ENCODE measurements around the gene TTC21B. TPM values are rescaled to one million over a fixed set of nuclear protein-coding genes. Genes with fewer than 3 reads are reported as not detected.

The TTC21B gene
- total RNA-seq, 4 donors from 2014 or later: 12.1 to 73.2 (median 27.7) TPM

- TF ChIP-seq POLR2AphosphoS5 (IDR thresholded peaks at IDR 0.05): no peak
- TF ChIP-seq POLR2A (IDR thresholded peaks at IDR 0.05): no peak
- TF ChIP-seq, protein P1, sequence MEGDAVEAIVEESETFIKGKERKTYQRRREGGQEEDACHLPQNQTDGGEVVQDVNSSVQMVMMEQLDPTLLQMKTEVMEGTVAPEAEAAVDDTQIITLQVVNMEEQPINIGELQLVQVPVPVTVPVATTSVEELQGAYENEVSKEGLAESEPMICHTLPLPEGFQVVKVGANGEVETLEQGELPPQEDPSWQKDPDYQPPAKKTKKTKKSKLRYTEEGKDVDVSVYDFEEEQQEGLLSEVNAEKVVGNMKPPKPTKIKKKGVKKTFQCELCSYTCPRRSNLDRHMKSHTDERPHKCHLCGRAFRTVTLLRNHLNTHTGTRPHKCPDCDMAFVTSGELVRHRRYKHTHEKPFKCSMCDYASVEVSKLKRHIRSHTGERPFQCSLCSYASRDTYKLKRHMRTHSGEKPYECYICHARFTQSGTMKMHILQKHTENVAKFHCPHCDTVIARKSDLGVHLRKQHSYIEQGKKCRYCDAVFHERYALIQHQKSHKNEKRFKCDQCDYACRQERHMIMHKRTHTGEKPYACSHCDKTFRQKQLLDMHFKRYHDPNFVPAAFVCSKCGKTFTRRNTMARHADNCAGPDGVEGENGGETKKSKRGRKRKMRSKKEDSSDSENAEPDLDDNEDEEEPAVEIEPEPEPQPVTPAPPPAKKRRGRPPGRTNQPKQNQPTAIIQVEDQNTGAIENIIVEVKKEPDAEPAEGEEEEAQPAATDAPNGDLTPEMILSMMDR (IDR thresholded peaks at IDR 0.05): no peak
- no peak overlapping the region for H3K27ac ChIP-seq
- H3K4me1 ChIP-seq: peaks cover 6% of the 10 kb centered on the region
- H3K27me3 ChIP-seq: no peaks in the 10 kb centered on the region
- no peak for DNase-seq (ENCODE audit: low spot score in 2 of 2)
- no peak overlapping the region for H3K4me3 ChIP-seq
- no peaks in the 10 kb centered on the region for H3K9me3 ChIP-seq
- H3K36me3 ChIP-seq: peaks cover 38% of the 10 kb centered on the region
Observed at GRCh38 chr2:165902934-165903333, 50.6 kb downstream of the TTC21B start.

GRCh38 chr2:165901620-165902298, 51.8 kb downstream of the TTC21B start:
- no peaks in the 10 kb centered on the region for H3K27me3 ChIP-seq
- 76% methylated on average over 7 of the region's 7 CpGs for WGBS
- no peaks in the 10 kb centered on the region for H3K9me3 ChIP-seq
- no peak overlapping the region for H3K4me3 ChIP-seq
- H3K36me3 ChIP-seq: peaks cover 43% of the 10 kb centered on the region
- TF ChIP-seq, protein P1 (IDR thresholded peaks at IDR 0.05): no peak
- no peak for TF ChIP-seq POLR2A (IDR thresholded peaks at IDR 0.05)
- TF ChIP-seq EP300 (IDR thresholded peaks at IDR 0.05): no peak
- TF ChIP-seq POLR2AphosphoS5 (IDR thresholded peaks at IDR 0.05): no peak
- H3K4me1 ChIP-seq: peaks cover 6% of the 10 kb centered on the region
- DNase-seq (ENCODE audit: low spot score in 2 of 2): no peak
- no peak overlapping the region for H3K27ac ChIP-seq

DNA sequence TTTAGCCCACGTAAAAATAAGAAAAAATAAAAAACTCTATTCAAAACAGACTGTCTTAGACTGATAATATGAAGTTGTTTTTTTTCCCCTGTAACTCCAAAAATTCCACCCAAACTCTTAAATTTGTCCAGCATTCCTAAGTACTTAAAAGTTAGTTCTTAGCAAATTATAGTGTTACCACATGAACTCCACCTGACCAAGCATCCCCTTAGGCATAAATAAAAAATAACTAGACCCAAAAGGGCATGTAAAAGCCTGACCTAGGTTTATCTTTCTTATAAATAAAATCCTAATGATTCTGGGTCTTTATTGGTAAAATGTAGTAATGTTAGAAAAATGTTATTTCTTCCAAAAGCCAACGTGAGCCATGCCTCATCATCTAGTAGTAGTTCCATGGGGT, 54.3 kb downstream of the TTC21B start:
- peaks cover 6% of the 10 kb centered on the region for H3K4me1 ChIP-seq
- H3K27me3 ChIP-seq: no peaks in the 10 kb centered on the region
- WGBS: 63% methylated on average over 2 of the region's 2 CpGs
- H3K27ac ChIP-seq: no peak overlapping the region
- peaks cover 46% of the 10 kb centered on the region for H3K36me3 ChIP-seq
- no peak overlapping the region for H3K4me3 ChIP-seq
- no peak for TF ChIP-seq POLR2AphosphoS5 (IDR thresholded peaks at IDR 0.05)
- no peak for TF ChIP-seq EP300 (IDR thresholded peaks at IDR 0.05)
- TF ChIP-seq, protein P1 (IDR thresholded peaks at IDR 0.05): no peak
- TF ChIP-seq POLR2A (IDR thresholded peaks at IDR 0.05): no peak
- H3K9me3 ChIP-seq: no peaks in the 10 kb centered on the region
- DNase-seq (ENCODE audit: low spot score in 2 of 2): no peak

DNA sequence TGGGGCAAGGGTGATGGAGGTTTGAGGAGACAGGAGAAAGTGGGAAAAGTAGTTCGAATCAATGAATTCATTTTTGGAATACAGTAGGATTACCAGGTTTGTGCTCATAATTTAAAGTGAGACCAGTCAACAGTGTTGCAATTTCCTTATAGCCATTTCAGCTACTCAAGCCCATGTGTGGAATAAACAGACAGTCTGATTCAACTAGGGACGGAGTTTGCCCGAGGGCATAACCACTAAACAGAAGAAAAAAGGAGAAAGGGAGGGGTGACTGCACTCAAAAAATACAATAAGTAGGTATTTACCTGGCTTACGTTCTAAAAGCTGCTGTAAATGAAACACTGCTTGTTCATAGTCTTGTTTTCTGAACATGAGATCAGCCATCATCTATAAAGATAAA, 55.2 kb downstream of the TTC21B start:
- no peak for TF ChIP-seq POLR2AphosphoS5 (IDR thresholded peaks at IDR 0.05)
- TF ChIP-seq POLR2A (IDR thresholded peaks at IDR 0.05): no peak
- no peak for TF ChIP-seq EP300 (IDR thresholded peaks at IDR 0.05)
- Histone ChIP-seq H3K27me3 (no peaks in the 10 kb centered on the region), H3K9me3 (no peaks in the 10 kb centered on the region), H3K4me1 (peaks cover 6% of the 10 kb centered on the region), H3K36me3 (peaks cover 50% of the 10 kb centered on the region), H3K27ac (no peak overlapping the region), H3K4me3 (no peak overlapping the region)
- DNase-seq (ENCODE audit: low spot score in 2 of 2): no peak
- WGBS: 81% methylated on average over 4 of the region's 4 CpGs

DNA sequence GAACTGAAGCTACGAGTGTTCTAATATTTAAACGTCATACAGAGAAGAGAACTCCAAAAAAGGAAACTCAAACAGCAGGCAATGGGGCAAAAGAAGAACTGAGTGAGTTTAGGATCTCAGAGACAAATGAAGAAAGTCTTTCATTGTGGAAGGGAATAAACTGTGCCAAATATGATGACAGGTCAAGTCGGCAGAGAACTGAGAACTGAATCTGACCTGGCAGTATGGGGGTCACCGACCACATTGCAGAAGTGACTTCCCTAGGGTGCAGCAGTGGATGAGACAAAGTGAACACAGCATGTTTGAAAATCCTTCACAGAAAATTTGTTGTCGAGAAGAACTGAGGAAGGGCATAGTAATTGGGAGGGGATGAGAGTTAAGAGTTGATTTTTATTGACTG, 55.9 kb downstream of the TTC21B start:
- Histone ChIP-seq H3K27ac (no peak overlapping the region), H3K9me3 (no peaks in the 10 kb centered on the region), H3K36me3 (peaks cover 56% of the 10 kb centered on the region), H3K4me3 (no peak overlapping the region), H3K27me3 (no peaks in the 10 kb centered on the region), H3K4me1 (peaks cover 5% of the 10 kb centered on the region)
- TF ChIP-seq EP300 (IDR thresholded peaks at IDR 0.05): no peak
- TF ChIP-seq POLR2AphosphoS5 (IDR thresholded peaks at IDR 0.05): no peak
- TF ChIP-seq, protein P1 (IDR thresholded peaks at IDR 0.05): no peak
- no peak for TF ChIP-seq POLR2A (IDR thresholded peaks at IDR 0.05)
- DNase-seq (ENCODE audit: low spot score in 2 of 2): no peak
- WGBS: 65% methylated on average over 5 of the region's 5 CpGs

- Histone ChIP-seq H3K27me3 (no peaks in the 10 kb centered on the region), H3K36me3 (peaks cover 61% of the 10 kb centered on the region), H3K4me3 (no peak overlapping the region), H3K9me3 (no peaks in the 10 kb centered on the region), H3K27ac (no peak overlapping the region), H3K4me1 (no peaks in the 10 kb centered on the region)
- no peak for DNase-seq (ENCODE audit: low spot score in 2 of 2)
- TF ChIP-seq POLR2A (IDR thresholded peaks at IDR 0.05): no peak
- TF ChIP-seq POLR2AphosphoS5 (IDR thresholded peaks at IDR 0.05): no peak
- TF ChIP-seq EP300 (IDR thresholded peaks at IDR 0.05): no peak
- TF ChIP-seq, protein P1 (IDR thresholded peaks at IDR 0.05): no peak
- 97% methylated on average over 5 of the region's 5 CpGs for WGBS
Observed at GRCh38 chr2:165897074-165897473, 56.5 kb downstream of the TTC21B start.

Data from suprapubic skin (tissue), 4 donors.